Cardiac septum (tissue), 1 donor: ENCODE data around the gene PALM3. TPM values are rescaled to one million over a fixed set of nuclear protein-coding genes. Genes with fewer than 3 reads are reported as not detected.
A peak's percentile ranks its signal among the peaks of the same experiment; 100 is the strongest.

Source experiments
- DNase-seq: peaks from one replicate; pipeline ENCODE4 v3.0.0-alpha.2; 2020; ENCODE audit warnings: low spot score
- intact Hi-C: fragments of 100-400 bp; cut with DNase I; formaldehyde crosslinking; loops from one replicate; pipeline ENCODE4 v1.14.0; 2022
- total RNA-seq: library from RNA; stranded (reverse); fragmentation: NEBNext Ultra II Directional; extraction: Animal tissue kit (Norgen Biotek cat#: 25700); gene quantifications from one replicate; pipeline ENCODE4 v1.2.1, GENCODE V29; 2021
- donor health status: DM: no; HTN: no; CAD: no.

PALM3 gene
- total RNA-seq, 1 donor from 2014 or later: 0.46 TPM

DNA sequence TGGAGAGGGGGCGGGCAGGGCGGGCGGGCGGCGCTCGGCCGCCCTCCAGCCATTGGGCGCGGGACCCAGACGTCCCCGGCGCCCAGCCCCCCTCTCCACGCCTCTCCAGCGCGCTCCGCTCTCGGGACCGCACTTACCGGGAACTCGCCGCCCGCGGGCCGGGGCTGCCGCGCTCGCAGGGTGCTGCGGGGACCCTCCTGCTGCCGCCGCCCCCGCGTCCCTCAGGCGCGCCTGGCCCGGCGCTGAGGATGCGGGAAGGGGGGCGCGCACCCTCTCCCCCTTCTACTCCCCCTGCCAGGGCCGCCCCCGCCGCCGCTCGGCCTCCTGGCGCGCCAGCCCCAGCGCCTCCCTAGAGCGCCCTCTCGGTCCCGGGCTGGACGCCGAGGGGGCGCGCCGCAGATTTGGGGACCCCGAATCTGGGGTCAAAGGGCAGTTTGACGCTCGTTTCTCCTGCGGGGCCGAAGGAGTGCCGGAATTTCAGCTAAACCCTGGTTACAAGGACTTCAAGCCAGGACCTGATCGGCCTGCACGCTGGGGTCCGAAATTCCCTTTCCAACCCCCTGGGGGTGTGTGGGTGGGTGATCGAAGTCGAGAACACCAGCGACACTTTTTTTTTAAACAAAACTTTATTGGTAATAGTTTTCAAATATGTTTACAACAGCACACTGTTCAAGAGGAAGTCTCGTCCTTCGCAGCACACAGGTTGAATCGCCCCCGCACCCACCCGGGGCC is 29.4 kb upstream of the PALM3 start:
- intact Hi-C loops: loop anchor here (5.0 kb wide), 1 partner anchor 46 kb away; the partner anchor contains the start of gene ASF1B
- DNase-seq: no peak

GRCh38 chr19:14090509-14091080 is 28.7 kb upstream of the PALM3 start, which contains the start of gene SAMD1:
Gene SAMD1 (minus strand): TSS chr19:14090751.
- DNase-seq: peak; percentile 93
- intact Hi-C loops: loop anchor here (5.0 kb wide), 1 partner anchor 47 kb away; the partner anchor contains the start of gene ASF1B

- no peak for DNase-seq
- intact Hi-C loops: loop anchor here (5.0 kb wide), 1 partner anchor 47 kb away; the partner anchor contains the start of gene ASF1B
Measured at GRCh38 chr19:14089662-14090508, 28.0 kb upstream of the PALM3 start.

- no peak for DNase-seq
- intact Hi-C loops: no loop called here
Measured at GRCh38 chr19:14089412-14089661, 27.5 kb upstream of the PALM3 start.

DNA sequence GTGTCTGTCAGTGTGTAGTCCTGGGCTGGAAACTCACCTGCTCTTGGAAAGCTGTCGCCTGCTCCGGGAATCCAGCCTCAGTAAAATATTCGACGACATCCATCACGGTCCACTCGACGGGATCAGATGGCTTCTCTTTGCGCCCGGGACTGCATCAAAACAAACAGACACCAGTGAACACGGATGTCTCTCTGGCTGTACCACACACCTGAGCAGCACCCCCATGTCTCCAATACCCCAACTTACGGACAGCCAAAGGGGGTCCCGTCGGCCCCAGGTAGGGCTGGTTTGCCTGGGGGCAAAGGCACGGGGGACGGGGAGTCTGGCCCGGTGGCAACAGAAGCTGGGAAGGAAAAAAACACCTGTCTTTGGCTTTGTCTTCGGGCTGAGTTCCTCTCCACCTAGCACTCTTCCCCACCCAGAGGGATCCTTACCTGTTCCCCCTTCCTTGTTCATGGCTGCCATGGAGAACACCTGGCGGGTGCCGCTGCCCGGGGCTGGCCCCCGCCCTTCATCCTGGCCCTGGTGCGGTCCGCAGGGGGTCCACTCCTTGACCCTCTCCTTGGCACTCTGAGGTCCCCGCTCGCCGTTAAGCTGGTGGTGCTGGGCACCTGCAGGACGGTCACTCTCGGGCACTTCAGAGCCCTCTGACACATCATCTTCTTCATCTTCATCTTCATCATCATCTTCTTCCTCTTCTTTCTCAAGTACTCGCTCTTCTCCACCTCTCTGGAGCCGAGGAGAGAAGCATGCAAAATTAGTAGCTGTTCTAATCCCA is 26.9 kb upstream of the PALM3 start:
- no peak for DNase-seq
- intact Hi-C loops: no loop called here

GRCh38 chr19:14086098-14086497 is 24.2 kb upstream of the PALM3 start:
- DNase-seq: no peak
- intact Hi-C loops: no loop called here

DNA sequence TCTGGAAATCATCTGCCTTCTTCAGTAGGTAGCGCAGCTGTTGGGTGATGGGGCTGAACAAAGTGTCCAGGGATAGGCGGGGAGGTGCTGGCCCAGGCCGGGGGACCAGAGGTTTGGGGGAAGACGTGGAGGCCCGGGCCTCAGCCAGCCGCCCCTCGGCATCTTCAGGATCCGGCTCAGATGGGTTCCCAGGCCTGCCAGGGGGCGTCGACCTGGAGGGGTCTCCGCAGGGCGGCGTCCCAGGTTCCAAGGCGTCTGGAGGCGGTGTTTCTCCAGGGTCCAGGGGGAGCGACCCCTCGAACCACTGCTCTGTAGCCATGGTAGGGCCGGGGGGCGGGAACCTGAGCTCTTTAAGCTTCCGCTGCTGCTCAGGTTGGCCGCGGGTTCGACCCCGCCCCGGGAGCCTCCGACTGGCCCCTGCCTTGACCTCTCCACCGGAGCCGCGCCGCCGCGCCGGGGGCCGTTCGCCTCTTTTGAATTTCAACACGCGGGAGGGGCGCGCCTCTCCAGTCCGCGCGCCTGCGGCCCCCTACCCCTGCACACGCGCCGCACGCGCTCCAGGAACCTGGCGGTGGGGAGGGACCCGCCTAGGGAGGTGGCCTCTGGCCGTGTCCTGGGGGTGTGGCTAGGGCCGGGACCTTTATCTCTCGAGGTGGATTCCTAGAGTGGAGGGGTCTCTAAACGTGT is 23.6 kb upstream of the PALM3 start, which contains the start of gene C19orf67:
Gene C19orf67 (minus strand): TSS at position 475 of the 687 bp plus-strand sequence. CDS start 156 bp downstream, at position 319.
- intact Hi-C loops: no loop called here
- no peak for DNase-seq

DNA sequence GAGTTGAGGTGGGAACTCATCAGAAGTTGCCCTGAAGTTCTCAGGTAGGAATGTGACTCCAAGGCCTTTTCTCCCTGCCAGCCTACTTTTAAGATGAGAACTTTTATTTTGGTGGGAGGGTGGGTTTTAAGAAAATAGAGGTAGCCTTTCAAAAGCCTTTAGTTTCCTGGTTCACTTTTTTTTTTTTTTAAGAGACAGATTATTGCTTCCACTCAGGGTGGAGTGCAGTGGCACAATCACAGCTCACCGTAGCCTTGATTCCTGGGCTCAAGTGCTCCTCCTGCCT is 20.7 kb upstream of the PALM3 start:
- intact Hi-C loops: loop anchor here (5.0 kb wide), 1 partner anchor 35 kb away; the partner anchor contains the start of gene PRKACA
- DNase-seq: no peak

DNA sequence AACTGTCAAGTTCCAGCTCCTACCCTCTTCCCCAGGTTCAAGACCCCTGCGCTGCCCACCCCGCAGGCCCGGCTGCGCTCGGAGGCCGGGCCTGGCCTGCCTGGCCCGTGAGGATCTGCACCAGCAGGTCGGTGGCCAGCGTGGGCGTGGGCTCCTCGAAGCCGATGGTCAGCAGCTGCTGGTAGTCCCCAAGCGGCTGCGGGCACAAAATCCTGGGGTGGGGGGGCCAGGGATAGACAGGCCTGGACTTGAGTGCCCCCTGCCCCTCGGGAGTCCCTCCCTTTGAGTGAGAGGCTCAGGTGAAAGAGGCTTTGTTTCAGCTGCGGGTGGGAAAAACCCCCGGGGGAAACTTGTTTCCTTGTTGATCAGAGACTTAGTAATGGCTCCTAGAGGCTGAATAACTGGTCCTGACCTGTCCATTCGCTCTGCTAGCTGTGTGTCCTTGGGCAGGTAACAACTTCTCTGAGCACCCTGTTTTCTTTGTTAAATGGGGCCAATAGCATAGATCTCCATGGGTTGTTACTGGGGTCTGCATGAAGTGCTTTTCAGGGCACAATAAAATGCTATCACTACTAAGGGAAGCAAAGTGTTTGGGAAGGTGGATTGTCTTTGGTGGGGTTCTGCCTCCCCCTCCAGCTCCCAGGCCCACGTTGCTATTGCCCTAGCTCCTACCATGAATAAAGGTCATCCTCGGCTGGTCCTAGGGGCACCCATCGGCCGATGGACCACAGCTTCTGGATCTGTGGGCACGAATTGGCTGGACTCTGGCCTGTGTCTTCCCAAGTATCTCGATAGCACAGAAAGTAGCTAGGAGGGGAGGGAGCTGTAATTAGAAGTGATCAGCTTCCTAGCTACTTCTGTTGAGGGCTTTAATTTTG is 20.2 kb upstream of the PALM3 start:
- DNase-seq: no peak
- intact Hi-C loops: loop anchor here (5.0 kb wide), 1 partner anchor 35 kb away; the partner anchor contains the start of gene PRKACA

DNA sequence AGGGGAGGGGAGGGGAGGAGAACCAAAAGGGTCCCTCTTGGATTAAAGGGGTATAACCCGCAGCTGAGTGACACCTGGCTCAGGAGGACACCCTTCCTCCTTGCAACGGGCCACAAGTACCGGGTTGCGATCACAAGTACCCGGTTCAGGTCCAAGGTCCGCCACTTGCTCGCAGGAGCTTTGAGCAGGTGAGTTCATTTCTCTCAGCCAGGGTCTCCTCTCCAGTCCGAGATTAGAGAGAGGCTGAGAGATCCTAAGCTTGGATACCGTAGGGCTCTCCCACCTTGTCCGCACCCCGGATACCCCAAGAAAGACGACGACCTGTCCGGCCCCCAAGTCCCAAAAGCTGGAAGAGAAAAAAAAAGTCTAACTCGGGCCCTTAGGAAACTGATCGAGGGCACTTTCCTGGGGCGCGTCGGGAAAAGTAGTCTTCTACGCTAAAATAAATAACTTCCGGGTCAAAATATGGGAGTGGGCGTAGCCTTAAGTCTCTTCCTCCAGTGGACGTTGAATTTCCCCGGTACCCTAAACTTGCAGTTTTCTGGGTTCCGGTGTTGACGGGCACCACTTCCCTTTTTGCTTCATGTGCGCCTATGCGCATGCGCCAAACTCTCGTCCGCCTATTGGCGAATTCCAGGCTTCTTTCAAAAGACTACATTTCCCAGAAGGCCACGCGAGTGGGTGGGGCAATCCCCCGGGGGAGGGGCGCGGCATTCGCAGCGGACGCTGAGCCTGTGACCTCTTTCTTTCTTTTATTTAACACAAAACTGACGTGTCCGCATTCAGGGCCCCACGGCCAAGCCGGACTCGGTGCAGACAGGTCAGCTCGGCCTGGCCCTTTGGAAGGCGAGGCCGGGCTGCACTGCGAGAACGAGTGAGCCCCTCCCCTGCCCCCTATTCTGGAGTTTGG is 19.3 kb upstream of the PALM3 start:
- peak; percentile 99 for DNase-seq
- intact Hi-C loops: loop anchor here (5.0 kb wide), 1 partner anchor 36 kb away; the partner anchor contains the start of gene PRKACA

DNA sequence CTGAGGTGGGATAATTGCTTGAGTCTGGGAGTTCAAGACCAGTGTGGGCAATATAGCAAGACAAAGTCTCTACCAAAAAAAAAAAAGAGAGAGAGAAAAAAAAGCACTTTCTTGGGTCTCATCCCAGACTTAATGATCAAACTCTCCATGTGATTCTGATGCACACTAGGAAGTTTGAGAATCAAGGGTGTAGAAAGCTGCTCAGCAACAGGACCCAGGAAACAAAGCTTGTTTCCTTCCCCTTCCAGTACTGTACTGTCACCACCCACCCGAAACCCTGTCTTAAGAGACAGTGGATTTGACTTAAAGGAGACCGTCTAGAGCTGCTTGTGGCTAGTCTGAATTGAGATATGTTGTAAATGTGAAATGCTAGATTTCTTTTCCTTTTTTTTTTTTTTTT is 16.5 kb upstream of the PALM3 start:
- DNase-seq: no peak
- intact Hi-C loops: loop anchor here (10.0 kb wide), 2 partner anchors 266 to 294 kb away; no protein-coding TSS in a partner anchor

GRCh38 chr19:14073925-14074838 is 12.3 kb upstream of the PALM3 start:
- intact Hi-C loops: loop anchor here (2.0 to 10.0 kb wide), 3 partner anchors 63 to 289 kb away; partner anchors contain the start of gene ASF1B
- no peak for DNase-seq

GRCh38 chr19:14073261-14073924 is 11.5 kb upstream of the PALM3 start:
- DNase-seq: peak; percentile 89
- intact Hi-C loops: loop anchor here (2.0 to 10.0 kb wide), 3 partner anchors 63 to 289 kb away; partner anchors contain the start of gene ASF1B

- DNase-seq: no peak
- intact Hi-C loops: loop anchor here (1.0 to 10.0 kb wide), 4 partner anchors 64 to 288 kb away; partner anchors contain the start of gene ASF1B
Measured at GRCh38 chr19:14072535-14073260, 10.8 kb upstream of the PALM3 start, which contains the start of gene MISP3. Gene MISP3 (plus strand): TSS chr19:14072786. CDS start chr19:14073310, 524 bp downstream.
